SKM-1 treated with dmso at 0.1 percent for 144 hours (cell line): ENCODE results near the gene EME1.

Source experiments
- DNase-seq: peaks from one replicate; lab custom pipeline; 2025; ENCODE audit not compliant: unreplicated experiment; lab: John Stamatoyannopoulos, UW

The EME1 gene

GRCh38 chr17:50363217-50364060, 9.6 kb upstream of the EME1 start:
- DNase-seq: no peak

- no peak for DNase-seq
Observed at GRCh38 chr17:50364061-50364458, 9.0 kb upstream of the EME1 start.

GRCh38 chr17:50364715-50365114, 8.3 kb upstream of the EME1 start:
- DNase-seq: no peak

- DNase-seq: no peak
Observed at GRCh38 chr17:50365165-50365564, 7.9 kb upstream of the EME1 start.

GRCh38 chr17:50365649-50366393, 7.2 kb upstream of the EME1 start:
- DNase-seq: no peak

- no peak for DNase-seq
Observed at GRCh38 chr17:50367401-50367800, 5.6 kb upstream of the EME1 start.

GRCh38 chr17:50370052-50370451, 3.0 kb upstream of the EME1 start:
- no peak for DNase-seq

GRCh38 chr17:50371526-50371925, 1.5 kb upstream of the EME1 start:
- DNase-seq: no peak

- DNase-seq: no peak
Observed at GRCh38 chr17:50372222-50372757, 739 bp upstream of the EME1 start.

GRCh38 chr17:50373705-50374104, 676 bp downstream of the EME1 start:
- DNase-seq: no peak

GRCh38 chr17:50375858-50376538, 3.0 kb downstream of the EME1 start:
- no peak for DNase-seq

- no peak for DNase-seq
Observed at GRCh38 chr17:50379351-50380132, 6.5 kb downstream of the EME1 start.

GRCh38 chr17:50380369-50381259, 7.6 kb downstream of the EME1 start:
- DNase-seq: no peak

- no peak for DNase-seq
Observed at GRCh38 chr17:50381260-50381815, 8.3 kb downstream of the EME1 start.

- no peak for DNase-seq
Observed at GRCh38 chr17:50381920-50382319, 8.9 kb downstream of the EME1 start.

GRCh38 chr17:50382931-50383330, 9.9 kb downstream of the EME1 start:
- no peak for DNase-seq

- DNase-seq: no peak
Observed at GRCh38 chr17:50386510-50386909, 13.5 kb downstream of the EME1 start.

GRCh38 chr17:50388728-50389127, 15.7 kb downstream of the EME1 start:
- DNase-seq: no peak

- DNase-seq: no peak
Observed at GRCh38 chr17:50389534-50389933, 16.5 kb downstream of the EME1 start.
